ES-I3 (cell line): ENCODE measurements around the gene ACADVL.
"Not testable (repeated sequence)": the region's sequence is repeated elsewhere in the genome, so short reads cannot be mapped to it uniquely, and the experiment has no call there.

Experiments used
- H3K36me3 ChIP-seq: 2 replicates; pipeline ENCODE4 v1.6.1; 2013; ENCODE audit warnings: mild to moderate bottlenecking, low read length, control low read depth, moderate library complexity; ENCODE audit not compliant: insufficient read depth
- H3K4me1 ChIP-seq: 2 replicates; pipeline ENCODE4 v1.6.1; 2013; ENCODE audit warnings: mild to moderate bottlenecking, control low read depth, low read length; ENCODE audit not compliant: insufficient read depth
- H3K9ac ChIP-seq: 2 replicates; pipeline ENCODE4 v1.6.1; 2013; ENCODE audit warnings: low read depth, mild to moderate bottlenecking, low read length, moderate library complexity
- H3K9me3 ChIP-seq: 2 replicates; pipeline ENCODE4 v1.6.1; 2013; ENCODE audit warnings: mild to moderate bottlenecking, low read length, moderate library complexity; ENCODE audit not compliant: control insufficient read depth, insufficient read depth

The ACADVL gene

GRCh38 chr17:7240375-7240774, 20.6 kb downstream of the ACADVL start:
- peaks cover 10% of the 10 kb centered on the region for H3K36me3 ChIP-seq
- H3K9ac ChIP-seq: no peak overlapping the region
- H3K4me1 ChIP-seq: peaks cover 18% of the 10 kb centered on the region
- no peaks in the 10 kb centered on the region for H3K9me3 ChIP-seq

GRCh38 chr17:7241090-7241733, 21.5 kb downstream of the ACADVL start:
- Histone ChIP-seq H3K36me3 (peaks cover 3% of the 10 kb centered on the region), H3K4me1 (peaks cover 18% of the 10 kb centered on the region), H3K9me3 (no peaks in the 10 kb centered on the region), H3K9ac (peak overlapping the region; percentile 92)

DNA sequence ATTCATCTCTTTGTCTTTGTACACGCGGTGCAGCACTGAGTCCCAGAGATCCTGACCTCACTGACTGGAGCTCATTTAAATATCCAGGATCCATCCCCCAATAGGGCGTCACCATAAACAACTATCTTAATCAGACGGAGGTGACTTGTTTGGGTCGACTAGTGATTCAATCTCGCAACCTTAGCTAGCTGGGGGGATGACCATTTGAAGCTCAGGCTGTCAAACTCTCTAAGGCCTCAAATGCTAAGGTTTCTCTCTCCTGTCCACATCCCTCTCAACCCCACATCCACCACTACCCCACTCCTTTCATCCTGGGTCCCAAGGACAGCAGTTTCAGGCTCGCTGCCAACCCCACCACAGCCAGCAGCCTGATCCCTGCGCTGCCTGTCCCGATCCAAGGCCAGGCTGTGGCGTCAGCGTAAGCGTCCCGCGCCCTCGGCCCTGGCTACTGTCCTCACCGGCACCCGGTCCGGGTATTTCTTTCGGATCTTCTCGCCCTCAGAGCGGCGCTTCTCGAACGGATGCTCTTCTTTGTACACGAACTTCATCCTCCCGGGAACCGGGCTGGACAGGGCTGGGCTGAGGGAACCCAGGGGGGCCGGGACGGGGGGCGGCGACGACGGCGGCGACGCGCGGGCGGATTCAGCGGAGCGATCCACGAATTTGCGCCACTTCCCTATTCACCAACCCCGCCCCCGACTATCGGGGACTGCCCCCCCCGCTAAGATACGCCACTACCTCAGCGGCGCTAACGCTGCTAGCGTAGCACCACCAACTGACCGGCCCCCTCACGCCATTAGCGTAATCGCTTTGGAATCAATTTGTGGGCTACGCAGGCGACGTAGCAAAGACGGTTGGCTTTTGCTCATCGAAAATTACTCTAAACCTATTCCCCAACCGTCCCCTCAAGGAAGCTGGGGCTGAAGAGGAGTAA, 22.3 kb downstream of the ACADVL start, which contains the start of gene GABARAP:
GABARAP (minus strand) TSS at position 667 of the 934 bp plus-strand sequence; CDS start at position 548, 119 bp downstream.
- H3K4me1 ChIP-seq: peaks cover 17% of the 10 kb centered on the region
- no peaks in the 10 kb centered on the region; the same call in 1 of the 2 replicates for H3K36me3 ChIP-seq
- H3K9me3 ChIP-seq: no peaks in the 10 kb centered on the region
- peak within 1 kb of the TSS; percentile 92 for H3K9ac ChIP-seq

GRCh38 chr17:7242717-7243452, 23.1 kb downstream of the ACADVL start:
- H3K4me1 ChIP-seq: peaks cover 13% of the 10 kb centered on the region
- H3K9ac ChIP-seq: peak overlapping the region; percentile 92
- H3K36me3 ChIP-seq: no peaks in the 10 kb centered on the region
- H3K9me3 ChIP-seq: no peaks in the 10 kb centered on the region

DNA sequence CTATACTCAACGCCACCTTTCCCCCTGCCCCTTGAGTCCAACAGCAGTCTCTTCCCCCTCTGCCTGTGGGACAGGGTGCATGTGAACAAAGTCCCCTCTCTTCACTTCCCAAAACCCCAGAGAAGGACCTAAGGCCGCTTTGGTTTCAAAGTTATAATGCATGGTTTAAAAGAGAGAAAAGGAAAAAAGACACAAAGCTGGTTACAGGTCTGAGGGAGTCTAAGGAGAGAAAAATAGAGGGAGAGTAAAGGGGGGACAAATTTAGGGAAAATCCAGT, 23.7 kb downstream of the ACADVL start:
- H3K36me3 ChIP-seq: no peaks in the 10 kb centered on the region
- H3K9ac ChIP-seq: peak overlapping the region; percentile 92
- no peaks in the 10 kb centered on the region for H3K9me3 ChIP-seq

GRCh38 chr17:7243838-7244237, 24.1 kb downstream of the ACADVL start:
- H3K9me3 ChIP-seq, H3K9ac ChIP-seq, H3K36me3 ChIP-seq: not testable (repeated sequence)
- peaks cover 13% of the 10 kb centered on the region for H3K4me1 ChIP-seq

More for the DNA sequence above, 23.7 kb downstream of the ACADVL start:
- peaks cover 13% of the 10 kb centered on the region for H3K4me1 ChIP-seq

DNA sequence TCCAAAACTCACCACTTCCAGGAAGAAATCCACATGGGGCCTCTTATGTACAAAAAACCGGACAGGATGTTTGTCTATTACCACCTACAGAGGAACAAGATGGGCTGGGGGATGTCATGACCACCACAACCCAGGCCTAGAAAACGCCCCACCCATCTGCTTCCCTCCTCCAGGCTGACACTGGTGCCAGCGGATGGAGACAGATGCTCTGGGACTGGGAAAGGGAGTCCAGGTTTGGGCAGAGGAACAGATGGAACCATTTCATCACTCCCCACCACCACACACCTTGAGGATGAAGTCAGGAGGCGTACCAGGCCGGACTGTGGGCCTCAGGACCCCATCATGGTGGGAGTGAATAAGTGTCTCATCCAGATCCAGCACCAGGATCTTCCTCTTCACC, 27.0 kb downstream of the ACADVL start:
- Histone ChIP-seq H3K9me3 (no peaks in the 10 kb centered on the region), H3K36me3 (no peaks in the 10 kb centered on the region), H3K9ac (no peak overlapping the region), H3K4me1 (no peaks in the 10 kb centered on the region)

DNA sequence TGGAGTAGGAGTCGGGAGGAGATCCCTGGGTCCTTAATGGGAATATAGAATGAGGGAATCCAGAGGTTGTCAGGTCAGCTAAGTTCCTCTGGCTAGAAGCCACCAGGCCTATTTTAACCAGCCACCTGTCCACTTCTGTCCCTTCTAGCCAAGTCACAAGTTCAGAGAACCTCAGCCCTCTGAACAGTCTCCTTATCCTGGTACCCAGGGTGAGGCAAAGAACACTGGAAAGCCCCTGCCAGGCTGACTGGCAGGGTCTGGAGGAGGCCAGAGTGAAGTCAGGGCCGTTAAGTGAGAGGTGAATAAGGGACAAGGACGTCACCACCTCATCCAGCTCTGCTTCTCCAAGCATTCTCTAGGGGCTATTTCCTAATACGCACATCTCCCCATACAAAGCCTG, 29.1 kb downstream of the ACADVL start:
- Histone ChIP-seq H3K9me3 (no peaks in the 10 kb centered on the region), H3K36me3 (no peaks in the 10 kb centered on the region), H3K4me1 (no peaks in the 10 kb centered on the region), H3K9ac (no peak overlapping the region)

- Histone ChIP-seq H3K9ac (no peak overlapping the region), H3K36me3 (peaks cover 3% of the 10 kb centered on the region; the same call in 1 of the 2 replicates)
Observed at GRCh38 chr17:7249214-7249613, 29.5 kb downstream of the ACADVL start.

GRCh38 chr17:7249830-7250229, 30.1 kb downstream of the ACADVL start:
- H3K9ac ChIP-seq: peak overlapping the region; percentile 99; the same call in 1 of the 2 replicates
- H3K36me3 ChIP-seq: peaks cover 8% of the 10 kb centered on the region
- H3K9me3 ChIP-seq: no peaks in the 10 kb centered on the region
- H3K4me1 ChIP-seq: no peaks in the 10 kb centered on the region

More at GRCh38 chr17:7249214-7249613, 29.5 kb downstream of the ACADVL start:
- Histone ChIP-seq H3K9me3 (no peaks in the 10 kb centered on the region), H3K4me1 (no peaks in the 10 kb centered on the region)

GRCh38 chr17:7250695-7251627, 31.2 kb downstream of the ACADVL start:
- Histone ChIP-seq H3K4me1 (no peaks in the 10 kb centered on the region), H3K36me3 (peaks cover 10% of the 10 kb centered on the region), H3K9ac (peak overlapping the region; percentile 99), H3K9me3 (no peaks in the 10 kb centered on the region)

DNA sequence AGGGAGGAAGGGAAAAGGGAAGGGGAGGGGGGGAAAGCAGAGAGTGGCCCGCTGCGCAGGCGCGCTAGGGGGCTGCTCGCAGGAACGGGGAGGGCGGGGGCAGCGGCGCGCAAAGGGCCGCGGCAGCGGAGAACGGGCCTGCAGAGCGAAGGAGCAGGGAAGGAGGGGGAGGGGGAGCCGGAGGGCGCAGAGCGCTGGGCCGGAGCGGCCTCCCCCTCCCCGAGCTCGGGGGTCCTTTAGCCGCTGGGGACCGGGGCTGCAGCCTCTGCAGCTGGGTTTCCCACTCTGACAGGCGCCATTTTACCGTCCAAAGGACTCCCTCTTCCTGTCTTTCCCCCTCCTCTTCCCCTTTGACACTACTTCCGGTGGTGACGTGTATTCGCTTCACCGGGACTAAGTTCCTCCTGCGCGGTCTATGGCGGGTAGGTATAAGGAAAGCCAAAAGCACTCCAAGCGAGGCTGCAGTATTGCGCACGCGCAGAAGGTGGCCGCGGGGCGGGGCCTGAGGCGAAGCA, 32.0 kb downstream of the ACADVL start, which contains the start of gene CTDNEP1:
CTDNEP1 (minus strand) TSS at position 74 of the 515 bp plus-strand sequence. CDS start 438 bp downstream, outside the sequence.
- Histone ChIP-seq H3K36me3 (peaks cover 10% of the 10 kb centered on the region), H3K9me3 (no peaks in the 10 kb centered on the region), H3K9ac (peak within 1 kb of the TSS; percentile 99), H3K4me1 (no peaks in the 10 kb centered on the region)
